ENCODE results near the gene CASP7.
"Not testable (repeated sequence)": the region's sequence is repeated elsewhere in the genome, so short reads cannot be mapped to it uniquely, and the experiment has no call there.

CASP7 gene

GRCh38 chr10:113754768-113755167, 75.1 kb downstream of the CASP7 start:
- DNase-seq: no peak

DNA sequence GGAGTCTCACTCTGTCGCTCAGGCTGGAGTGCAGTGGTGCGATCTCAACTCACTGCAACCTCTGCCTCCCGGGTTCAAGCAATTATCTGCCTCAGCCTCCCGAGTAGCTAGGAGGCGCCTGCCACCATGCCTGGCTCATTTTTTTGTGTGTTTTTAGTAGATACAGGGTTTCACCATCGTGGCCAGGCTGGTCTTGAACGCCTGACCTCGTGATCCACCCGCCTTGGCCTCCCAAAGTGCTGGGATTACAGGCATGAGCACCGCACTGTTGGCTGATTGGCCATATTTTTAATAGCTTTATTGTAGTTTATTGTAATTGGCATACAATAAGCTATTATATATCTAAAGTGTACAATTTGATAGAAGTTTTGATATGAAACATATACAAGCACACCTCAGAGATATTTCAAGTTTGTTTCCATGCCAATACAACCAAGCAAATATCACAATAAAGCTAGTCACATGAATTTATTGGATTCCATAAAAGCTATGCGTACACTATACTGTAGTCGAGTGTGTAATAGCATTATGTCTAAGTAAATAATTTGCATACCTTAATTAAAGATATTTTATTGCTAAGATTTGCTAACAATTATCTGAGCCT, 77.3 kb downstream of the CASP7 start:
- no peak for DNase-seq

GRCh38 chr10:113762083-113762482, 82.4 kb downstream of the CASP7 start:
- no peak for DNase-seq

GRCh38 chr10:113764582-113764981, 84.9 kb downstream of the CASP7 start:
- no peak for DNase-seq

GRCh38 chr10:113765910-113766309, 86.2 kb downstream of the CASP7 start:
- DNase-seq: no peak

DNA sequence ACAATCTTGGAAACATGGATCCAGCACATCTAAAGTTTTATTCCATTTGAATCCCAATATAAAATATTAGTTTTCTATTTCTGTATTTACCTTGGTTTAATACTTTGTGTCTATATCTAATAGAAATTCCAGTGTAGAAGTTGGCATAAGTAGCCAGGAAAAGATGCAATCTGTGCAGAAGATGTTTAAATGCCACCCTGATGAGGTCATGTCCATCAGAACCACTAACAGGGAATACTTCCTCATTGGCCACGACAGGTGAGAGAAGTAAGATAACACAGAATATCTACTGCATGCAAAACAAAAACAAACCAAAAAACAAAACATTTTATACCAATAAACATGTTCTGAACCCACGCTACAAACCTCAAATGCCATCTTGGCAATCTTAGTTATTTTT, 87.5 kb downstream of the CASP7 start:
- DNase-seq: no peak

GRCh38 chr10:113770346-113770745, 90.6 kb downstream of the CASP7 start:
- DNase-seq: no peak

DNA sequence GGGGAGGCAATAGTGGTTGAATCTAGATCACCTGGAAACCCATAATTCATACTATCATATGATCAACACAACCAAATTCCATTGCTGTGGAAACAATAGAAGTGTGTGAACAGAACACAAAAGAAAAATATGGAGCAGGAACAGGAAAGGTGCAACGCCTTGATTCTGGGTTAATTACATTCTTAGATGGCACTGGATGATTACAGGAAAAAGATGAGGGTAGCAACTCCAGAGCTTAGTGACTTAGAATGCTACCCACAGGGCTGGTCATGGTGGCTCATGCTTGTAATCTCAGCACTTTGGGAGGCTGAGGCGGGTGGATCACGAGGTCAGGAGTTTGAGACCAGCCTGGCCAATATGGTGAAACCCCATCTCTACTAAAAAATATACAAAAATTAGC, 91.4 kb downstream of the CASP7 start:
- not testable (repeated sequence) for DNase-seq

- DNase-seq: no peak
Observed at GRCh38 chr10:113775686-113776294, 96.1 kb downstream of the CASP7 start.

DNA sequence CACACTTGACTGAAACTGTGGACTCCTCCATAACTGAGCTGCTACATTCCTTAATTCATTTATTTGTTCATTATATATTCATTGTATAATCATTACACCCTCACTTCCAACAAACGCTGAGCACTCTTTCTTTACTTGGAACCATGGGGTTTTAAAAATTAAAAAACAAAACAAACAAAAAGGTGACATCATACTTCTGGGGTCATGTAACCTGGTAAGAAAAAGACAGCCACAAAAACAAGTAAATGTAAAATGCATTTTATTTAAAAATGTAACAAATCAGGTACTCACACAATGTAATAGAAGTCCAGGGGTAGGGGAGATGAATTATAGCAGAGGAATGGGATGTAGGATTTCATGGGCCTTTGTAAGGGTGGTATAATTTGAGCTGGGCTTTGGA, 96.8 kb downstream of the CASP7 start:
- DNase-seq: no peak
